ENCODE data around the gene TRDMT1. TPM values are rescaled to one million over a fixed set of nuclear protein-coding genes. Genes with fewer than 3 reads are reported as not detected.

The TRDMT1 gene
- total RNA-seq, 1 experiment from 2014 or later, result 10.3 TPM

DNA sequence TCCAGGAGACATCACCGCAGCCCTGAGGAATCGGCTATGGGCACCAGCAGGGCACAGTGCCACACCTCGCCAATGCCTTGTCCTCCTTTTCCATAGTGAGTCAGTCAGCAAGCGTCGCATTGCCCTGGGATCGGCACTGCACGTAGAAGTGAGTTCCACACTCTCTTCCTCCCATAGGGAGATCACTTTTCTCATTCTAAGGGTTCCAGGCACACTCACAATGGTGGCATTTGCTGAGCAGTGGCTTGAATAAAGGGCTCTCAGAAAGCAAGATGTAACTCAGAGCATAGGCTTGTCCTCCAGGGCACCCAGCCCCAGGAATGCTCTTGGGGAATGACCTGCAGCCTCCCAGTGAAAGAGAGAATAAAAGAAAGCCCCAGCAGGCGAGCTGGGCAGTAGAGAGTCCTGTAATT is 25.4 kb upstream of the TRDMT1 start:
- TF ChIP-seq, protein P1, sequence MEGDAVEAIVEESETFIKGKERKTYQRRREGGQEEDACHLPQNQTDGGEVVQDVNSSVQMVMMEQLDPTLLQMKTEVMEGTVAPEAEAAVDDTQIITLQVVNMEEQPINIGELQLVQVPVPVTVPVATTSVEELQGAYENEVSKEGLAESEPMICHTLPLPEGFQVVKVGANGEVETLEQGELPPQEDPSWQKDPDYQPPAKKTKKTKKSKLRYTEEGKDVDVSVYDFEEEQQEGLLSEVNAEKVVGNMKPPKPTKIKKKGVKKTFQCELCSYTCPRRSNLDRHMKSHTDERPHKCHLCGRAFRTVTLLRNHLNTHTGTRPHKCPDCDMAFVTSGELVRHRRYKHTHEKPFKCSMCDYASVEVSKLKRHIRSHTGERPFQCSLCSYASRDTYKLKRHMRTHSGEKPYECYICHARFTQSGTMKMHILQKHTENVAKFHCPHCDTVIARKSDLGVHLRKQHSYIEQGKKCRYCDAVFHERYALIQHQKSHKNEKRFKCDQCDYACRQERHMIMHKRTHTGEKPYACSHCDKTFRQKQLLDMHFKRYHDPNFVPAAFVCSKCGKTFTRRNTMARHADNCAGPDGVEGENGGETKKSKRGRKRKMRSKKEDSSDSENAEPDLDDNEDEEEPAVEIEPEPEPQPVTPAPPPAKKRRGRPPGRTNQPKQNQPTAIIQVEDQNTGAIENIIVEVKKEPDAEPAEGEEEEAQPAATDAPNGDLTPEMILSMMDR (IDR thresholded peaks at IDR 0.05; ENCODE audit: unreplicated experiment), result no peak

DNA sequence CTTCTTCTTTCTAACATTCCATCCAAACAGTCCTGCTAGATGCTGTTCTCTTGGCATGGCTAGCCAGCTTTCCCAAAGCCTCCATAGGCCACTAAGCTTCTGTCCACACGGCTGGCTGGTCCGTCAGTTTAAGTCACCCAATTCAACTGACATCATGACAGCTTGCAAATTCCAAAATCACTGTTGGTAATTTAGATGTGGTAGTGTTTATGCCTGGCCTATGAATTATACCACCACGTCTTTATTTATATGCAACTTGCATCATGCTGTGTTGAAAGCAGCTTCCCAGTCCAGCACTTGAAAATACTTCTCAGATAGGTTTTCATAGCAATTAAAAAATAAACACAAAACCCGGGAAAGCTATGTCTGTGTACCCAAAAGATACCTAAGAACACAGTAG is 24.3 kb upstream of the TRDMT1 start:
- Mint-ChIP-seq H3K9me3 (ENCODE audit: low read depth, unreplicated experiment) (no peaks in the 10 kb centered on the region), H3K4me1 (ENCODE audit: low read depth, unreplicated experiment) (peaks cover 25% of the 10 kb centered on the region), H3K4me3 (ENCODE audit: low read depth, unreplicated experiment) (no peak overlapping the region), H3K36me3 (ENCODE audit: insufficient read depth, unreplicated experiment) (peaks cover 39% of the 10 kb centered on the region), H3K27ac (ENCODE audit: unreplicated experiment) (no peak overlapping the region), H3K27me3 (ENCODE audit: unreplicated experiment) (no peaks in the 10 kb centered on the region)
- intact Hi-C loops (cut with micrococcal nuclease; ENCODE audit: unreplicated experiment), result no loop called here
- TF ChIP-seq, protein P1 (IDR thresholded peaks at IDR 0.05; ENCODE audit: unreplicated experiment), result no peak
- no TSS peak for BruUV-seq (replicated peaks)
- no peak for DNase-seq
- CTCF ChIA-PET, result no interaction called here

More for the DNA sequence above, 25.4 kb upstream of the TRDMT1 start:
- DNase-seq, result no peak
- no TSS peak for BruUV-seq (replicated peaks)
- CTCF ChIA-PET, result no interaction called here
- Mint-ChIP-seq H3K27ac (ENCODE audit: unreplicated experiment) (no peak overlapping the region), H3K4me1 (ENCODE audit: low read depth, unreplicated experiment) (peaks cover 18% of the 10 kb centered on the region), H3K27me3 (ENCODE audit: unreplicated experiment) (no peaks in the 10 kb centered on the region), H3K4me3 (ENCODE audit: low read depth, unreplicated experiment) (no peak overlapping the region), H3K36me3 (ENCODE audit: insufficient read depth, unreplicated experiment) (peaks cover 50% of the 10 kb centered on the region), H3K9me3 (ENCODE audit: low read depth, unreplicated experiment) (no peaks in the 10 kb centered on the region)
- intact Hi-C loops (cut with micrococcal nuclease; ENCODE audit: unreplicated experiment), result no loop called here

GRCh38 chr10:17222329-17222728 is 20.9 kb upstream of the TRDMT1 start:
- Mint-ChIP-seq H3K27me3 (ENCODE audit: unreplicated experiment) (no peaks in the 10 kb centered on the region), H3K4me3 (ENCODE audit: low read depth, unreplicated experiment) (no peak overlapping the region), H3K4me1 (ENCODE audit: low read depth, unreplicated experiment) (peaks cover 32% of the 10 kb centered on the region), H3K36me3 (ENCODE audit: insufficient read depth, unreplicated experiment) (peaks cover 5% of the 10 kb centered on the region), H3K9me3 (ENCODE audit: low read depth, unreplicated experiment) (no peaks in the 10 kb centered on the region), H3K27ac (ENCODE audit: unreplicated experiment) (peak overlapping the region; percentile 43)
- TF ChIP-seq, protein P1 (IDR thresholded peaks at IDR 0.05; ENCODE audit: unreplicated experiment), result no peak
- intact Hi-C loops (cut with micrococcal nuclease; ENCODE audit: unreplicated experiment), result no loop called here
- CTCF ChIA-PET, result no interaction called here
- BruUV-seq (replicated peaks), result no TSS peak
- no peak for DNase-seq

DNA sequence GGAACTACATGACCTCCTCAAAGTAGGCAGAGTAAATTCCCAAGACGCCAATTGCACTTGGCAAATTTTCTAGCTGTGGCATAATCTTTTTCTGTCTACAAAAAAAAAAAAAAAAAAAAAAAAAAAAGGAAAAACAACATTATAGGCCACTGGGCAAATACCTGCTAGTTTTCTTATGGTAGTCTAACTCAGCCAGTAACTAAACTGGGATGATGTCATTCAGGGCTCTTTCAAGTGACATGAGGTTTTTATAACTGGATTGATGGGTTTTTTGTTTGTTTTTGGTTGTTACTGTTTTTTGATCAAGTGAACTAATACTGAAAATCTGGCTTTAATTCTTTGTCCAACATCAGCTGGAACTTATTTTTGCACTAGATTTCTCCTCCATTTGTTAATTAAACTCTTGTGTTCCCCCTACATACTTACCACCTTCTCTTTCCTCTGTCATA is 19.2 kb upstream of the TRDMT1 start:
- H3K4me3 Mint-ChIP-seq (ENCODE audit: low read depth, unreplicated experiment), result no peak overlapping the region
- peaks cover 32% of the 10 kb centered on the region for H3K4me1 Mint-ChIP-seq (ENCODE audit: low read depth, unreplicated experiment)
- no peaks in the 10 kb centered on the region for H3K27me3 Mint-ChIP-seq (ENCODE audit: unreplicated experiment)
- peak overlapping the region; percentile 47 for H3K27ac Mint-ChIP-seq (ENCODE audit: unreplicated experiment)
- H3K36me3 Mint-ChIP-seq (ENCODE audit: insufficient read depth, unreplicated experiment), result peaks cover 9% of the 10 kb centered on the region
- intact Hi-C loops (cut with micrococcal nuclease; ENCODE audit: unreplicated experiment), result no loop called here
- no peak for DNase-seq
- no TSS peak for BruUV-seq (replicated peaks)
- TF ChIP-seq, protein P1 (IDR thresholded peaks at IDR 0.05; ENCODE audit: unreplicated experiment), result no peak
- H3K9me3 Mint-ChIP-seq (ENCODE audit: low read depth, unreplicated experiment), result no peaks in the 10 kb centered on the region
- CTCF ChIA-PET, result interaction anchor here (0.5 kb wide), 1 partner anchor 82 kb away, joined by 3 read pairs; no protein-coding TSS in a partner anchor
